AG20443 (cell line): ENCODE results near the gene NR2F1-AS1.

Source experiments
- DNase-seq: peaks from one replicate; pipeline ENCODE4 v3.0.0; 2012; ENCODE audit warnings: low spot score, mixed read lengths

NR2F1-AS1 gene

GRCh38 chr5:93603078-93603792 lies 22.2 kb upstream of the NR2F1-AS1 start:
- DNase-seq, result no peak

DNA sequence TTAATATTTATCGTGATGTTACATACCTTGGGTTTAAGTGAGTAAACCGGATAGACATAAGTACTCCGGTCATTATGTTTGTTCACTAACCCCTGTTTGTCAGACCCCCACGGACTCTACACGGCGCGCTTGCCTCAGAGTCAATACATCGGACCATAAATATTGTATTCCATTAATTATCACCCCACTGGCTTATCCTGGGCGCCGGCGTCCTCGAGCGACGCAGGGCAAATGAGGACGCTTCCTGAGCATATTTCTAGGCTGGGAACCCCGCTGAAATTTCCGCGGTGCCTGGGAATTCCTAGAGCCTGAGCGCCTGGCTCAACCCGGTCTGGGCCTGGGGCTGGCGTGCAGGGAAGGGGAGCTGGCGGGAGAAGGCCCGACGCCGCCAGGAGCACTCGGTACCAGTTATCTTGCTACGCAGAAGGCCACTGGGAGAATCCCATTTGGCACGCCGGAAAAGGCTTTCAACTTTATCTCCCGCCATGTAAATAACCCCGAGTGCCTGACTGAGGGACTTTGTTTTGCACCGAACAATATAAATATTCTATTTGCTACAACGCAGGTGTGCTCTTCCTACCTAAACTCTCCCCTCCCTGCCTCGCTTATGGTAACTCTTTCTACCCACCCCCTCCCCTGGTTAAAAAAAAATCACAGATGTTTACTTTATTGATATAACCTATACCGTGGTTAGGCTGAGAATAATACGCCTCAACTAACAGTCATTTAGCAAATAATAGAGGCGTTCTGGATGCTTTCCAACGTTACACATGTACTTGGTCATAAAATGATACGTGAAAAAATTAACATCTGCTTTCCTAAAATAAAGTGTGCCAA lies 21.4 kb upstream of the NR2F1-AS1 start:
- DNase-seq, result no peak

DNA sequence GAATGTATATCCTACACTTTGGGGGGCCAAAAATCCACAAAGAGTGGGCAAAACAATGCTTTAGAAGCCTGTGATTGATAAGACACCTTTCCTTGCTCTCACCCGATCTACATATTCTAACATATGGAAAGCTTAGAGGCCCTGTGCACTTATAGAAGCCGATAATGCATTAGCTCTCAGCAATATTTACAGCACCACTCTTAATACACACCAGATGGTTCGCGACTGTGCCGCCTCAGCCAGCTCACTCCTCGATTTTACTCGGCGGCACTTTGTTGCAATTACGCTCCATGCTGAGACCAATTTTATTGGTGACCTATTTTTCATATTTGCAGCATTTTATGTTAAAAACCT lies 20.8 kb upstream of the NR2F1-AS1 start:
- no peak for DNase-seq

GRCh38 chr5:93601071-93601801 lies 20.2 kb upstream of the NR2F1-AS1 start:
- DNase-seq, result peak; percentile 27

DNA sequence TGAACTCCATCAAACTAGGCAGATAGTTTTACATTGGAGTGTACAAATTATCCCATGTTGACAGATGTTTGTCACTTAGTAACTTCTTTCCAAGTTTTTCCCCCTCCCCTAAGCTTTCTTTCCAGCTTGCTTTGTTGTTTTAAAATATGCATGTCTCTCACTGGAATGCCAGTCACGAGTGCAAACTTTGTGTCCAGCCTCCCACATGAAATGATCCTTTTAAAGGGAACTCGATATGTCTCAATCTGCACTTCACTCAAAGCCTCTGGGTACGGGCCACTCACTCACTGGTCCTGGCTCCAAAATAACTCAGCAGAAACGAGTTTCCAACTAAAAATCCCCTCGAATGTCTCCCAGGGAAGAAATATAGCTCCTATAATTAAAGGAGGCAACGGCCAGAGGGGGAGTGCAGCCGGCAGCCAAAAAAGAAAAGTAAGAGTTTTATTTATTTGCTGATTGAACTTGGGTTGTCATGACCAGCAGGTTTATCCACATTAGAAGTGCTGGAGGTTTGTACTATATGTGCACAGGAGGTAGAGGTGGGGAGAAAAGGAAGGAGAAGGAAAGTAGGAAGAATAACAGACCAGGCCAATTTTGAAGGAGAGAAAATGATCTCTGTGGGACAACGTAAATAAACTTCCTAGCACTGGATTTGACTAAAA lies 19.5 kb upstream of the NR2F1-AS1 start:
- no peak for DNase-seq

- no peak for DNase-seq
These were observed 18.5 kb upstream of the NR2F1-AS1 start for GRCh38 chr5:93599399-93600120.

GRCh38 chr5:93599001-93599379 lies 18.0 kb upstream of the NR2F1-AS1 start:
- DNase-seq, result no peak

DNA sequence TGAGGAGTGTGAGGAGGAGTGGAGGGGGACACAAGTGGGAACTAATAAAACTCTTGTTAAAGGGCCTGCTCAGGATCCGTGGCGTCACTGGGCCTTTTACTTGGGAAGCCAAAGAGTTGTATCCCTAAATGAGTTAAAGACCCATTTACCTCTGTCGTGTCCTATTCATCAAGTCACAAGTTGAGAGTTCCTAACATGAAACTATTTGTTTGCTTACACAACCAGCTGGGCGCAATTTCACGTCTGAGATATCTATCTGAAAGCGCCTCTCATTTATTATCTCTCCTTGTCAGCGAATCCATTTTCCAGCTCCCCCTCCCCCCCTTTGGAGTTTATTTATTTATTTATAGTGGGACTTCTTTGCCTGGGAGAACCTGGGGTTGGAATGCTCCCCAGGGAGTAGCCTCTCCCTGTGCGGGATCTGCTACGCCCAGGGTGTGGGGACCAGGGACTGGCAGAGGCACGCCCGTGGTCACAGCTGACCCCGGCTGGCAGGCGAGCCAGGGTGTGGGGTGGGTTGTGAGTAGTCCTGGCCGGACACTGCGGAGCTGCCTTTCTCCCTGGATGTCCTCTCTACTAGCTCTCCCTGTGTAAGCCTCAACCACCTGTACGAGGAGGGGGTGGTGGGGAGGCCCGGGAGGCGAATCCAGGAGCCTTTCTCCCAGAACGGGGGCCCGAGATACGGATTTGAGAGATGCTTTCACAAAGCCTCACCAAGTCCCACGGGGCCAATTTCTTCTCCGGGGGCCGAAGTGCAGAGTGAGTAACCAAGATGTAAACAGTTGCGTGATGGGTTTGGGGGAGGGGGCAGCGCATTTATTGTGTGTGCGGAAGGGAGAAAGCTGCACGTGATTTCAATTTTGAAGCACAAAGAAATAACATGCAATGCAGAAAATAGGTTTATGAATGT lies 17.3 kb upstream of the NR2F1-AS1 start:
- no peak for DNase-seq

DNA sequence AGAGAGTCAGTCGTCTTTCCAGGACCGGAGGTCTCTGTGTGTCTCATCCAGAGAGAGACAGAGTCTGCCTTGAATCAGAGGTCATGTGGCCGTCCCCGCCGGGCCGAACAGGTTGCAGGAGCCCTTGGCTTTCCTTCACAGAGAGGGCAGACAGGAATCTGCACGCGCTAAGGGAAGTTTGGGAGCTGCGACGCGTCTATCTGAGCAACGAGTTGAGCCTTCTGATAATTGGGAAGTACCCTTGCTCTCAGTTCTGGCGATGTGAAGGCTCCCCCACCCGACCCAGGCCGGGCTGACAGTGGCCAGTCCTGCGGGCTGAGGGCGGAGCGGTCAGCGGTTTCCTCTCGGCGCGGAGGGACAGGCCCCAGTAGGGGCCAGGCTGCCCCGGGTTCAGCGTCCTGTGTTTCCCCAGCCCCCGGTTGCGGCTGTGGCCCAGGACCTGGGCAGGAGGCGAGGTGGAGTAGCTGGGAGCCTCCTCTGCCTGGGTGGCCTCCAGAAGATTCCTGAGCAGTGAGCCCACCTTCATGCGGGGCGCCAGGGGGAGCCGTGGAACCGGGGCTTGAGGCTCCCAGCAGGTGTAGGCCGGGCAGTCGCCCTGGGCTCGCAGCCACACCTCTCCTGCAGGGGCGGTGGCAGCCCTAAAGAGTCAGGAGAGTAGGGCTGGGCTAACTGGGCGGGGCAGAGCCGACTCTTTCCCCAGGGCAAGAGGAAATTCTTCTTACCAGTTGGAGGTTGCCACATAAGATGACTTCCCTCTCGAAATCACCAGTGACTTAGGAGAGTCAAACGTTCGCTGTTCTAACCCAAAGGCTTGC lies 15.9 kb upstream of the NR2F1-AS1 start:
- peak; percentile 52 for DNase-seq

DNA sequence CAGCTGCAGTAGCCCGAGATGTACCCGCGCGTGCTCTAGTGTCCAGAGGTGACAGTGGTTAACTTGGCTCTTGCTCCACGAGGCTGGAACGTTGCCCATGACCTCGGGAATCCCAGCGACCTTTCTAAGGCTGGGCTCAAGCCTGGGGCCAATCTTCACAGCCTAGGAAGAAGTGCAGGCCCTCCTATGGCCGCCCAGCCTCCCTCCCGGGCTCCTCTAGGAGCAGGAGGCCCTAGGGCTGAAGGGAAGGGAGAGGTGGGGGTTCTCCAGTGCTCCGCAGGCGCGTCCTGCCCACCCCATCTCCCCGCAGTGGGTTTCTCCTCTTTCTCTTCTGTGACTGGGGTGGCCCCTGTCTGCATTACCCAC lies 15.3 kb upstream of the NR2F1-AS1 start:
- DNase-seq, result no peak

DNA sequence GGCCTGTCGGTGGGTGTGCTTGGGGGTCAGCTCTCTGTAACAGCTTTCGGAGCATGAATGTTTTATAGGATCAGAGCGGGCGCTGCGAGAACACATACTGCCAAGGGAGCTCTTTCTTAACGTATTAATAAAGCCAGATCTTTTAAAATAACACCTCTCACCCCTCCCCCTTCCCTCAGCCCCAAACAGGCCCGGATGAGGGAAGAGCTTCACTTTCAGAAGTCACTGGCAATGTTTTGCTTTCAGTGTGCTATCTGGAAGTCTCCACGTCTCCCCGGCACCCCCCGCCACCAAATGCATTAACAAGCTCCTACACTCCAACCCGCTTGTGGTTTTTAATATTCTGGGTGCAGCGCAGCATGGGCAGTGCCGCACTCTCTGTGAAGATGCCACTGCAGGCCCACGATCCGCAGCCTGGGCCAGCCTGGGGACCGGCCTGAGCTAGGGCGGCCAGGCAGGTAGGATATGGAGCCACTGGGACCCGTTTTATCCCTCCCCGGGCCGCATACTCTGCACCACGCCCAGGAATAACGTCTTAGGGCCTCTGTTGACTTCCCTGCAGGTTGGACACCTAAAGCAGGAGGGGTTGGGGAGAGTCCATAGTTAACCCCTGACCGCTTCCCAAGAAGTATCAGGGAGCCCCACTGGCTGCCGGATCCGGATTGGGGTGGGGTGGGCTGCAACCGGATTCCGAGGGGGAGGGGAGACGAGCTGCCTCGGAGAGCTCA lies 14.6 kb upstream of the NR2F1-AS1 start:
- no peak for DNase-seq

DNA sequence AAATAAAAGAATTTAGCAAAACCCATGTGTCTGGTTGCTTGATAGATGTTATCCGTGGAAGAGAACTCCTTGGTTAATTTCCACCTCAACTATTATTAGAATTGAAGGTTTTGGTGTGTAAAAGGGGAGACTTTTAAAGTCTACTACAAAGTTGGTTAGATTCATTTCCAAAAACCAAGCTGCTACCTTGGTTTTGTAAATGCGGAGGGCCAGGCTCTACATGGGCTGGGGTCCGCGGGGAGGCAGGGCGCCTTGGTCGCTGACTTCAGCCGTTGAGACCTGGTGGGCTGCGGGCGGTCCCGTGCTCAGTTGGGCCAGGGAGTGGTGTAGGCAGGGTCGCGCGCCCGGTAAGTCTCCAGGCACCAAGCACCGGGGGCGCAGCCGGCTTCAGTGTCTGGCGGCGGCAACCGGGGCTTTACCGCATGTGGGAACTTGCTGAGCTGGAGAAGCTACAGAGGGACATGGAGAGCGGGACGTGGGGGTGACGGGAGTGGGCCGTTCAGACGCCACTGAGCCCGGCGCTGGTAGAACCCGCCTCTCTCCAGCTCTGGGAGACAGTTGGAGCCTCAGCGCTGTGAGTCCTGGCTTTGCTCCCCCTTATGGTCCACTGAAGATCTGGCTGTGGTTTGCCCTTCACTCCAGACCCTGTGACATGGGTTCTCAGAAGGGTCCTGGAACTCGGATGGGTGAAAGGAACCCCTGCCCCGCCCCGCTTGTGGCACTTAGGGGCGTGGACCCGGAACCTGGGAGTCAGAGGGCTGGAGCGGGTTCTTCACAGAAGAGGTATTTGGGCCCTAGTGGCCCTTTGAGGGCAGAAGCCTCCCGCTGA lies 13.8 kb upstream of the NR2F1-AS1 start:
- no peak for DNase-seq

- no peak for DNase-seq
These were observed 12.6 kb upstream of the NR2F1-AS1 start for GRCh38 chr5:93593476-93594131.

- no peak for DNase-seq
These were observed 11.9 kb upstream of the NR2F1-AS1 start for GRCh38 chr5:93592883-93593282.

DNA sequence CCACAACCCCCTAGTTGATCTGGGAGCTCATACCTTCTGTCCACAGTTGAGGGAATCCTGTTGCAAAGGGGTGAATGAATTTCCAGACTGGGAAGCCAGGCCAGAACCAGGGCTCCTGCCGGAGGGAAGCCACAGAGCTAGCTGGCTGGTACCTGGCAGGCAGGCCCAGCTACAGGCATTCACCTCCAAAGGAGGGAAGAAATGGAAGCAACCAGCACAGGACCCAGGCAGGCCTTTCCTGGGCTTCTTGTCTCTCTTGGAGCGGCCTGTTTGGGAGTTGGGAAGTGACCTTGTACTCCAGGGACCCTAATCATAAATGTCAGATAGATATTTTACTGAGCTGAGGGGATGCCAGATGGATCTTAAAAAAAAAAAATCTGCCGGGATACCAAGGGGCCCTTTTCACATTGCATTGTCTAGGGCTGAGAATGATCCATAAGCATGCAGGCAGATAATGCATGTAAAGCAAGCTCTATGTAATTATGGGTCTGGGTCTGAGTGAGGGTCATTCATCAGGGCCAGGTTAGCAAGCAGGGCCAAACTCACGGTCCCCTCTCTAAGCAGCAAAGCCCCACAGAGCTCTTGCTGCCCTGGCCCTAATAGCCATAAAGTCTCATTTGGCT lies 10.4 kb upstream of the NR2F1-AS1 start:
- DNase-seq, result no peak

DNA sequence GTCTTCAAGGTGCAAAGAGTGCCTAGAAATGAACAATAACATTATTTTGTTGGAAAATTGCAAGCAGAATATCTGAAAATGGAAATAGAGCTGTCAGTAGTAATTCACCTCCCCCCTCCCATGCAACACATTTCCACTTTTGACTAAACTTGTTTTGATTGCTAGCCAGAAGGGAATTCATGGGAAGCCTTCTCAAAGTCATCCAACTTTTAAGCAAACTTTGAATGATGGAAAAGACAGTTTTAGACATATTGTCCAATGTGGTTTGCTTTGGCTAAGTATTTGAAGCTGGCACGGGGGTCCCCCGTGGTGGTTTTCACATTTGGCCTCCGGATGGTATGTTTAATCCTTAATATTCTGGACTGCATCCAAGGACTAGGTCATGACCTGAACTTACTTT lies 9.5 kb upstream of the NR2F1-AS1 start:
- DNase-seq, result no peak

DNA sequence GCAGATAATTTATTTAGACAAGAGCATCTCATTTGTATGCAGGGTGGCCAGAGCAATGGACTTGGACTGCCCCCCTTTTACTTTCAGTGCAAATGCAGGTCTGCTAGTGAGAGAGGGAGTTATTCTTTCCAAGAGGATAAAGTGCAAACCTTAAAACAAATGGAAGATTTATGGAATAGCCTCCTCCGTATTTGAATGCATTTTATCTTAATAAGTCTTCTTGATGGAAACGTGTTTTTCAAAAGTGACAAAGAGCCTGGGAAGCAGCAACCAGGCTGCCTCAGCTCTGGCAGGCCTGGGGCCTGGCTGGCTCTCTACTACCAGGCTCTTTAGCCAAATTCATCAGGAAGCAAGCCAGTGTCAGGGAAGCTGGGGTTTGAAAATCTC lies 8.8 kb upstream of the NR2F1-AS1 start:
- DNase-seq, result no peak
